ENCODE data around the gene CASK.
"Not testable (repeated sequence)": the region's sequence is repeated elsewhere in the genome, so short reads cannot be mapped to it uniquely, and the experiment has no call there.

Gene CASK

GRCh38 chrX:41722816-41723618 lies 200.3 kb downstream of the CASK start:
- Histone ChIP-seq H3K36me3 (ENCODE audit: control insufficient read depth in 2 of 2, insufficient read depth in 2 of 2, low read length in 2 of 2) (peaks cover 0 to 5% of the 10 kb centered on the region in 2 donors), H3K9ac (ENCODE audit: low read depth in 1 of 2, low read length in 2 of 2) (no peak overlapping the region), H3K4me1 (ENCODE audit: control insufficient read depth in 2 of 2, insufficient read depth in 2 of 2, low read length in 2 of 2) (no peaks in the 10 kb centered on the region), H3K4me3 (ENCODE audit: low read length in 2 of 2) (no peak overlapping the region), H3K27ac (ENCODE audit: low read depth in 2 of 2, low read length in 2 of 2) (no peak overlapping the region), H3K27me3 (ENCODE audit: control insufficient read depth in 2 of 2, insufficient read depth in 2 of 2, low read length in 2 of 2) (peaks cover 0 to 3% of the 10 kb centered on the region in 2 donors), H3K9me3 (ENCODE audit: control insufficient read depth in 2 of 2, low read length in 2 of 2) (peaks cover 5 to 7% of the 10 kb centered on the region in 2 donors)

DNA sequence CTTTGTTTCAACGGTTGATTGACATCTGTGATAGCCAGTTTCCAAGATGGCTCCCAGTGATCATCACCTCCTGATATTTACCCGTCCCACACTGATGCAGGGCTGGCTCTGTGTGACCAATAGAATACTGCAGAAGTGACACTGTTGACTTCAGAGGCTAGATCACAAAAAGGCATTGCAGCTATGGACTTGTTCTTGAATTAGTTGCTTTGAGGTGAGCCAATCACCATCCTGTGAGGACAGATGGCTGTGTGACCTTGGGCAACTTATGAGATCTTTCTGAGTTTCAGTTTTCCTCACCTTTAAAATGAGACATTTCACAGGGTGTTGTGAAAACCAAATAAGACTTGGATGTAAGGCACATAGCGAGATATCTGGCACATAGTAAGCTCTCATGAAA lies 201.1 kb downstream of the CASK start:
- H3K27me3 ChIP-seq (ENCODE audit: control insufficient read depth in 2 of 2, insufficient read depth in 2 of 2, low read length in 2 of 2), result peaks cover 0 to 3% of the 10 kb centered on the region in 2 donors
- peaks cover 0 to 5% of the 10 kb centered on the region in 2 donors for H3K36me3 ChIP-seq (ENCODE audit: control insufficient read depth in 2 of 2, insufficient read depth in 2 of 2, low read length in 2 of 2)
- no peak overlapping the region for H3K9ac ChIP-seq (ENCODE audit: low read depth in 1 of 2, low read length in 2 of 2)
- no peak overlapping the region for H3K27ac ChIP-seq (ENCODE audit: low read depth in 2 of 2, low read length in 2 of 2)
- H3K4me1 ChIP-seq (ENCODE audit: control insufficient read depth in 2 of 2, insufficient read depth in 2 of 2, low read length in 2 of 2), result no peaks in the 10 kb centered on the region
- H3K9me3 ChIP-seq (ENCODE audit: control insufficient read depth in 2 of 2, low read length in 2 of 2), result peaks cover 11% of the 10 kb centered on the region in 2 donors
- H3K4me3 ChIP-seq (ENCODE audit: low read length in 2 of 2), result no peak overlapping the region

DNA sequence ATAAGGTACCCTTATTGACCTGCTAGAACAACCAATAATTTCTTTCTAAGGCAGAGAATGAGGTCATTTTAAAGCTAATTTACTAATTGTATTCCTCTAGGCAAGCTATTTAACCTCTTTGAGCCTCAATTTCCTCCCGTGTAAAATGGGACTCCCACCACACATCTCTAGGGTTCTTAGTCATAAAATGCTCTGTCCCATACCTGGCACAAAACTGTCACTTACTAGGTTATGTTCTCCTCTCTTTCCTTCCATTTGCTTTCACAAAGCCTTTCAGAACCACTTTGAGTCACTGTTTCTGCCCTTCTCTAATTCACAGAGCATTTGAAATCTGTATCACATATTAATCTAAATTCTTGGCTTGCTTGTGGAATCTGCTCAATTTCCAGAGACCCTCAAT lies 201.8 kb downstream of the CASK start:
- H3K9me3 ChIP-seq (ENCODE audit: control insufficient read depth in 2 of 2, low read length in 2 of 2), result peaks cover 11% of the 10 kb centered on the region in 2 donors
- H3K4me1 ChIP-seq (ENCODE audit: control insufficient read depth in 2 of 2, insufficient read depth in 2 of 2, low read length in 2 of 2), result no peaks in the 10 kb centered on the region
- no peak overlapping the region for H3K27ac ChIP-seq (ENCODE audit: low read depth in 2 of 2, low read length in 2 of 2)
- H3K36me3 ChIP-seq (ENCODE audit: control insufficient read depth in 2 of 2, insufficient read depth in 2 of 2, low read length in 2 of 2), result peaks cover 0 to 5% of the 10 kb centered on the region in 2 donors
- no peak overlapping the region for H3K4me3 ChIP-seq (ENCODE audit: low read length in 2 of 2)
- no peak overlapping the region for H3K9ac ChIP-seq (ENCODE audit: low read depth in 1 of 2, low read length in 2 of 2)
- H3K27me3 ChIP-seq (ENCODE audit: control insufficient read depth in 2 of 2, insufficient read depth in 2 of 2, low read length in 2 of 2), result peaks cover 0 to 3% of the 10 kb centered on the region in 2 donors

- Histone ChIP-seq H3K4me1 (ENCODE audit: control insufficient read depth in 2 of 2, insufficient read depth in 2 of 2, low read length in 2 of 2) (no peaks in the 10 kb centered on the region), H3K9ac (ENCODE audit: low read depth in 1 of 2, low read length in 2 of 2) (no peak overlapping the region), H3K27ac (ENCODE audit: low read depth in 2 of 2, low read length in 2 of 2) (no peak overlapping the region), H3K9me3 (ENCODE audit: control insufficient read depth in 2 of 2, low read length in 2 of 2) (peaks cover 11% of the 10 kb centered on the region in 2 donors), H3K27me3 (ENCODE audit: control insufficient read depth in 2 of 2, insufficient read depth in 2 of 2, low read length in 2 of 2) (peaks cover 0 to 3% of the 10 kb centered on the region in 2 donors), H3K36me3 (ENCODE audit: control insufficient read depth in 2 of 2, insufficient read depth in 2 of 2, low read length in 2 of 2) (peaks cover 0 to 5% of the 10 kb centered on the region in 2 donors), H3K4me3 (ENCODE audit: low read length in 2 of 2) (no peak overlapping the region)
Measured at GRCh38 chrX:41720125-41720779, 203.1 kb downstream of the CASK start.

DNA sequence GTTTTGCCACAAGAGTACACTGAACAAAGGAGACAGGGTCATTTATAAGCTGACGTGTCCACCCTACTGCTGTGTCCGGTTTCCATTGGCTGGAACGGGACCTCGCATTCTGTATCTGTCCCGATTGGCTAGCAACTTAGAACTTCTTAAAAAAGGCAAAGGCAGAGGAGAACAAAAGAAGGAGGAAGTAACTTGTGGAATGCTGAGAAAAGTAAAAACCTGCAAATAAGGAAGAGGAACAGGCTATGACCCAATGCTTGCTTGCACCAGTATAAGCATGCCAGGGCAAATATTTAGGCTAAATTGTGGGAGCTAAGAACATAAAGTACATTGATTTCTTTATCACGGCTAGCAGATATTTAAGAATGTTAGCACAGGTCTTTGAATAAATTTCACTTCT lies 203.7 kb downstream of the CASK start:
- H3K4me3 ChIP-seq (ENCODE audit: low read length in 2 of 2); H3K27me3 ChIP-seq (ENCODE audit: control insufficient read depth in 2 of 2, insufficient read depth in 2 of 2, low read length in 2 of 2); H3K27ac ChIP-seq (ENCODE audit: low read depth in 2 of 2, low read length in 2 of 2); H3K36me3 ChIP-seq (ENCODE audit: control insufficient read depth in 2 of 2, insufficient read depth in 2 of 2, low read length in 2 of 2); H3K9ac ChIP-seq (ENCODE audit: low read depth in 1 of 2, low read length in 2 of 2); H3K4me1 ChIP-seq (ENCODE audit: control insufficient read depth in 2 of 2, insufficient read depth in 2 of 2, low read length in 2 of 2): not testable (repeated sequence)
- peaks cover 11% of the 10 kb centered on the region in 2 donors for H3K9me3 ChIP-seq (ENCODE audit: control insufficient read depth in 2 of 2, low read length in 2 of 2)

DNA sequence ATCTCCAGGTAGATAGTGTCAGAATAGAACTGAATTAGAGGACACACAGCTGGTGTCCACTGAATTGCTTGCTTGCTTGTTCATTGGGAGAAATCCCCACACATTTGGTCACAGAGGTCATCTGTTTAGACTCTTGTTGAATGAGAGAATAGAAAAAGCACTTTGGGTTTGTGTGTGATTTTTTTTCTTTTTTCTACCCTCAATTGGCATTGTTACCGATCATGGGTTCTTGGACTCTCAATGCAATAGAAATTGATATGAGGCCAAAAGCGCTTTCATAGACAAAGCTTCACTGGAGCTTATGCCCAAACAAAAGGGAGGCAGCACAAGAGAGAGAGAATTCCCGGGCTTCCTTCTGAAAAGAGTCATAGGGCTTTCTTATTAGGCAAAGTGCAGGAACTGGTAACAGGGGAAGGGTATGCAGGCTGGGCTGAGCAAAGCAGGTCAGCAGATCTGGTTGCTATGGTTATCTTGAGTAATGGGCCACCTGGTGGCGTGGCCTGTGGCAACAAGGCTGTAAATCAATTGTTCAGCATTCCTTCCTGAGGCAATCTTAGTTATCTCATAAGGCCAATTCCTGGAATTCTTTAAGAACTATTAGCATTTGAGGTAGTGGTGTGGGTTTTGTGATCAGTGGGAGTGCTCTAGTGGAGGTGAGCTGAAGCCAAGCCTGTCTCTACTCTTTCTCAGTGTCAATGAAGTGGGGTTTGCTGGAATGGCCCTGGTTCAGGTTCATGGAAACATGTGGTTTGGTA lies 204.7 kb downstream of the CASK start:
- no peak overlapping the region for H3K4me3 ChIP-seq (ENCODE audit: low read length in 2 of 2)
- no peak overlapping the region for H3K9ac ChIP-seq (ENCODE audit: low read depth in 1 of 2, low read length in 2 of 2)
- peaks cover 11% of the 10 kb centered on the region in 2 donors for H3K9me3 ChIP-seq (ENCODE audit: control insufficient read depth in 2 of 2, low read length in 2 of 2)
- no peak overlapping the region for H3K27ac ChIP-seq (ENCODE audit: low read depth in 2 of 2, low read length in 2 of 2)
- H3K4me1 ChIP-seq (ENCODE audit: control insufficient read depth in 2 of 2, insufficient read depth in 2 of 2, low read length in 2 of 2), result no peaks in the 10 kb centered on the region
- H3K27me3 ChIP-seq (ENCODE audit: control insufficient read depth in 2 of 2, insufficient read depth in 2 of 2, low read length in 2 of 2), result peaks cover 3% of the 10 kb centered on the region in 2 donors
- H3K36me3 ChIP-seq (ENCODE audit: control insufficient read depth in 2 of 2, insufficient read depth in 2 of 2, low read length in 2 of 2), result peaks cover 0 to 5% of the 10 kb centered on the region in 2 donors

DNA sequence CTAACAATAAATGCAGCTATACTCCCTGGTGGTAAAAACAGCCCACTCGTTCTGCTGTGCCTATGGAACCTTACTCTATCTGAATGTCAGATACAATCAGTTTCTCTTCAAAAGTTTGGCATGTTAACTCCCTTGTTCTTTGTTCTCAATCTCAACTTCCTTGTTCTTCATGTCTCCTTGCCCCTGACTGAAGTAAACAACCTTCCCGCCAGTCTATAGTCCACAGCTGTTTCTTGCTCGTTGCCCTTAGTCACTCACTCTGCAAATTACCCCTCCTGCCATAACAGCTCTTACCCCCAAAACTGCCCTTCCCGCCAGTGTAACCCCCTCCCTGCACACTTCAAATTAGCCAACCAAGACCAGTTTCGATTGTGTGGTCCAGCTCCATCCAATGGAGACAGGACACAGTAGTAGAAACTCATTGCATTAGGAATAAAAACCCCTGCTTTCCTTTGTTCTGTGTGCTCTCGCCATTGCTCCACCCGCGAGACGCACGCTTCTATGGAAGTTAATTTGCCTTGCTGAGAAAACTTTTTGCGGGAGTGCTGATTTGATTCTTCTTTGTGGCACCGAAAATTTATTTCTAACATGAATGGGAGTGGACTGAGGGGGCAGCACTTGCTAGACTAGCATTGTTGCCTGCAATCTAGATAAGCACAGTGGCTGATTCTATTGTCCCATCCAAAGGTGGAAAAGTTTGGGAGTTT lies 206.4 kb downstream of the CASK start:
- Histone ChIP-seq H3K4me3 (ENCODE audit: low read length in 2 of 2) (no peak overlapping the region), H3K27me3 (ENCODE audit: control insufficient read depth in 2 of 2, insufficient read depth in 2 of 2, low read length in 2 of 2) (peaks cover 0 to 4% of the 10 kb centered on the region in 2 donors), H3K36me3 (ENCODE audit: control insufficient read depth in 2 of 2, insufficient read depth in 2 of 2, low read length in 2 of 2) (peaks cover 0 to 5% of the 10 kb centered on the region in 2 donors), H3K9me3 (ENCODE audit: control insufficient read depth in 2 of 2, low read length in 2 of 2) (peaks cover 11% of the 10 kb centered on the region in 2 donors), H3K4me1 (ENCODE audit: control insufficient read depth in 2 of 2, insufficient read depth in 2 of 2, low read length in 2 of 2) (no peaks in the 10 kb centered on the region), H3K27ac (ENCODE audit: low read depth in 2 of 2, low read length in 2 of 2) (no peak overlapping the region), H3K9ac (ENCODE audit: low read depth in 1 of 2, low read length in 2 of 2) (no peak overlapping the region)

DNA sequence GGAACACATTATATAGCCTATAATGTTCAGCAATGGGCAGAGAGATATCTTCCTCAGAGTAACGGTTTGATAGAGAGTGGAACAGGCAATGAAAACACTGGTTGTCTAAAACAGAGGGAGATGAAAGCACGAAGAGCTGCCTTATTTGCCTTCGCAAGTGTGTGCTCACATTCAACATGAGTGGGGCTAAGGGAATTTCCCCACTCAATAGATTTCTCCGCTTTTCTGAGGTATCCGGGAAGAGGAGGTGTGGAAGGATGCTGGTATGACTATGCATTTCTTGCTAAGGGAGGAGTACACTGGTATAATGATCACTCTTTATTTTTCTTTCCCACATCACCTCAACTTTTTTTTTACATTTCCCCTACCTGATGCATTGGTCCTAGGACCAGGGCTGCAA lies 207.1 kb downstream of the CASK start:
- peaks cover 11% of the 10 kb centered on the region in 2 donors for H3K9me3 ChIP-seq (ENCODE audit: control insufficient read depth in 2 of 2, low read length in 2 of 2)
- H3K27ac ChIP-seq (ENCODE audit: low read depth in 2 of 2, low read length in 2 of 2), result no peak overlapping the region
- H3K4me1 ChIP-seq (ENCODE audit: control insufficient read depth in 2 of 2, insufficient read depth in 2 of 2, low read length in 2 of 2), result no peaks in the 10 kb centered on the region
- H3K27me3 ChIP-seq (ENCODE audit: control insufficient read depth in 2 of 2, insufficient read depth in 2 of 2, low read length in 2 of 2), result peaks cover 0 to 4% of the 10 kb centered on the region in 2 donors
- H3K4me3 ChIP-seq (ENCODE audit: low read length in 2 of 2), result no peak overlapping the region
- peaks cover 0 to 5% of the 10 kb centered on the region in 2 donors for H3K36me3 ChIP-seq (ENCODE audit: control insufficient read depth in 2 of 2, insufficient read depth in 2 of 2, low read length in 2 of 2)
- no peak overlapping the region for H3K9ac ChIP-seq (ENCODE audit: low read depth in 1 of 2, low read length in 2 of 2)

GRCh38 chrX:41711021-41711667 lies 212.2 kb downstream of the CASK start:
- Histone ChIP-seq H3K27me3 (ENCODE audit: control insufficient read depth in 2 of 2, insufficient read depth in 2 of 2, low read length in 2 of 2) (peaks cover 0 to 4% of the 10 kb centered on the region in 2 donors), H3K9ac (ENCODE audit: low read depth in 1 of 2, low read length in 2 of 2) (no peak overlapping the region), H3K36me3 (ENCODE audit: control insufficient read depth in 2 of 2, insufficient read depth in 2 of 2, low read length in 2 of 2) (no peaks in the 10 kb centered on the region), H3K4me1 (ENCODE audit: control insufficient read depth in 2 of 2, insufficient read depth in 2 of 2, low read length in 2 of 2) (no peaks in the 10 kb centered on the region), H3K9me3 (ENCODE audit: control insufficient read depth in 2 of 2, low read length in 2 of 2) (no peaks in the 10 kb centered on the region), H3K4me3 (ENCODE audit: low read length in 2 of 2) (no peak overlapping the region), H3K27ac (ENCODE audit: low read depth in 2 of 2, low read length in 2 of 2) (no peak overlapping the region)
